GM21619 (cell line): ENCODE measurements around the gene KIAA0930.
A peak's percentile ranks its signal among the peaks of the same experiment; 100 is the strongest.
"Not testable (repeated sequence)": the region's sequence is repeated elsewhere in the genome, so short reads cannot be mapped to it uniquely, and the experiment has no call there.

Source experiments
- ATAC-seq: cut with Tn5 transposase; IDR thresholded peaks from one replicate; pipeline ENCODE4 v1.9.1; 2021; ENCODE audit not compliant: unreplicated experiment

The KIAA0930 gene

GRCh38 chr22:45263463-45264269, 23.0 kb upstream of the KIAA0930 start:
- ATAC-seq, result peak; percentile 64

- peak; percentile 18 for ATAC-seq
Measured at GRCh38 chr22:45262931-45263462, 22.3 kb upstream of the KIAA0930 start.

DNA sequence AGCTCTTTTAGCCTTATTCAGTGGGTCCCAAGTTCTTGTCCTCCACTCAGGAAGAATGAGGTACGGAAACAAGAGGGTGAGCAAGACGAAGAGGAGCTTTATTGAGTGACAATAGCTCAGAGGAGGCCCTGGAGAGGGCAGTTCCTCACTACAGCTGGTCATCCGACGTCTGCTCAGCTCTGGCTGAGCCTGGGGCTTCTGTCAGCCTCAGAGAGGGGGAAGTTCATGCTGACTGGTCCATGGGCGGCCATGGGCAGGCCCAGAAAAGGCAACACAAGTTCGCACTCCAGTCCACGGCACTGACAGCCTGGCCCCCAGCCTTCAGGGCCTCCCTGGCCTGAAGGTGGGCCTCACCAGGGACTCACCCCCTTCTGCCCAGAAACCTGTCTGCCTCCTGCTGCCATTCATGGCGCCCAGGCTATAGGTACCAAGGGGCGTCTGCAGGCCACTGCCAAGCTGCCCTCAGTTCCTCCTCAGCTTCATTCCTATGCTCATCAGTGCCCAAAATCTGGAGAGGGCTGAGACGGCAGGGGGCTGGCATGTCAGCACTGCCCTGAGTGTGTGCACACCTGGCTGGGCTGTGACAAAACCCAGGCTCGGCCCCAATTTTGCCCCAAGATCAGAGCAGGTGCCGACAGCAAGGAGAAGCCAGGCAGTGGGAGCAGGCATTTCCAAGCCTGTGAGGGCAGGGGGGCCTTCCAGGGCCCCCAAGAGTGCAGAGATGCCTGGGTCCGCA, 21.7 kb upstream of the KIAA0930 start:
- ATAC-seq, result no peak

DNA sequence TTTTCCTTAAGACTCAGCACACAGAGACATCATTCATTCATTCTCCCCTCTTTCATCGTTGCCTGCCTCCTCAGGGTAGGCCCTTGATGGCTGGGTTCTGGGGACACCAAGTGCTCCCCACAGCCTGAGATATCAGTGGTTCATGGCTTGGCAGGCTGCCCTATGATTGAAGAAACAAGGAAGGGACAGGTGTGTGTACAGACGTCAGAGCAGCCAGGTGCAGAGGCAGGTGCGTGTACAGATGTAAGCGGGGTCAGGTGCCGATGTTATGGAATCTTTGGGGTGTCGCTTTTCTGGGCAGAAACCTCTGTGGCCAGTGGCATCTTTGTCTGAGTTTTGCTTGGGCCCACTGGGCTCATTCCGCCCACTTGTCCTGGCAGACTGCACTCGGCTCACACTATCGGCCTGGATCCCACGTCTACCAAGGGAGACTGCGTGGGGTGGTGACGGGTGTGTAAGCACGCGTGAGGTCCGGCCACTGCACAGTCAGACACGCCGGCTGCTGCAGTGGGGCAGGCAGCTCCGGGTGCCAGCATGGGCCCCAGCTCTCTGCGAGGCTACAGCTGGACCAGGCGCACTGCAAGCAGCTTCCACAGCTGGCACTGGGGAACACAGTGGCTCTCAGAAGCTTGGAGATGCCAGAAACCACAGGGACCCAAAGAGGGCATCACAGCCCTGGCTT, 20.9 kb upstream of the KIAA0930 start:
- no peak for ATAC-seq

DNA sequence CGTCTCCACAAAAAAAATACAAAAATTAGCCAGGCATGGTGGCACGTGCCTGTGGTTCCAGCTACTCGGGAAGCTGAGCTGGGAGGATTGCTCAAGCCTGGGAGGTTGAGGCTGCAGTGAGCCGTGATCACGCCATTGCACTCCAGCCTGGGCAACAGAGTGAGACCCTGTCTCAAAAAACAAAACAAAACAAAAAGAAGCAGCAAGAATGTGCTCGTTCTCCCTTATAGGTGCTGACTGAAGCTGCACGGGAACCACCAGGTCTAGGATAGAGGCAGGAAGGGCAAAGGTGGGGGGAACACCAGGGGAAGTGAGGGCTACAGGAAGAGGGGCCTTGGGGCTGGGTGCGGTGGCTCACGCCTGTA, 19.7 kb upstream of the KIAA0930 start:
- not testable (repeated sequence) for ATAC-seq

DNA sequence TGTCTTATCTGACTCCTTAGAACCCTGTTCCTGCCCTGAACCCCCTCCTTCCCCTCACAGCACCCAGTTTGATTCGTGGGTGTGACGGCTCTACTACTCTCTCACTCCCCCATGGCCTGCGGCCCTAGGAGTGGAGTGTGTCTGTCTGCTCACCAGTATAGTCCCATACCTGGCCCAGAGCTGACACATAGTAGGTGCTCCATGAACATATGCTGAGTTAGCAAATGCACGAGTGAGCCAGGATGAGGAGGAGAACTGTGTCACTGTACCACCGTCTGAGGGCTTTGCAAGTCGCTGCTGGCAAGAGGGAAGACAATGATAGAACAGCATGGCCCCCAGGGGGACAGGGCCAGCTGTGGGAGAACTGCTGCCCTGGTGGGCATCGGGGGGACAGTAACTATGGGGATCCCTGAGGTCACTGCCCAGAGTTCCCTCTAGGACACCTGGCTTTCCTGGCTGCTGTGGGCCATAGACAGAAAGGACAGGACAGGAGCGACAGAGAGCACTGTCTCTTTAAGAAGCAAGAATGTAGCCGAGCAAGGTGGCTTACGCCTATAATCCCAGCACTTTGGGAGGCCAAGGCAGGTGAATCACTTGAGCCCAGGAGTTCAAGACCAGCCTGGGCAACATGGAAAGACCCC, 19.2 kb upstream of the KIAA0930 start:
- no peak for ATAC-seq

DNA sequence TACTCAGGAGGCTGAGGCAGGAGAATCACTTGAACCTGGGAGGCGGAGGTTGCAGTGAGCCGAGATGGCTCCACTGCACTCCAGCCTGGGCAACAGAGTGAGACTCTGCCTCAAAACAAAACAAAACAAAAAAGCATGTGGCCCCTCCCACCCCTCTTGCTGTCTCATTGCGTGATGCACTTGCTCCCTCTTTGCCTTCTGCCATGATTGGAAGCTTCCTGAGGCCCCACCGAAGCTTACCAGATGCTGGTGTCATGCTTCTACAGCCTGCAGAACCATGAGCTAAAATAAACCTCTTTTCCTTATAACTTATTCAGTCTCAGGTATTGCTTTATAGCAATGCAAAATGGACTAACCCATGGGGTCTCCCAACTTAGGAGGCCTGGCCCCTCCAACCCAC, 17.2 kb upstream of the KIAA0930 start:
- ATAC-seq, result not testable (repeated sequence)

DNA sequence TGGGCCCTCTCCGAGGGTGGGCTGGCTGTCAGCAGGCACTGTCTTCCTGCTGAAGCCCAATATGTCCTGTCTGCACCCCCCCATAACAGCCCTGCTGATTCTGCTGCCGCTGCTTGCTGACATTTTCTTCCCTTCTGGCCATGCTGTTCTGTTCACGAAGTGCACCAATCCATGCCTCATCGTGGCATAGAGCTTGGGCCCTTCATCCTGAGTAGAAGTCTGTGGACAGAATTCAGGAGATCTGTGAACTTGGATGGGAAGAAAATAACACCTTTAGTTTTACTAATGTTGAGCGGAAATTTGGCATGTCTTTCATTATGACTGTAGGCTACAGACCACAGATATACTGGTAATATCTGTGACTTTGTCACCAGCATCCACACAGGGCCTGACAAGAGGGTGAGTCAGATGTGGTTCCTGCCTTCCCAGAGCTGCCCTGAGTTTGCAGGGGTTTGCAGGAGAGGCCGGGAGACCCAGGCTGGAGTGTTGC, 14.1 kb upstream of the KIAA0930 start:
- ATAC-seq, result peak; percentile 80

- ATAC-seq, result peak; percentile 32
Measured at GRCh38 chr22:45254388-45254787, 13.7 kb upstream of the KIAA0930 start.

- no peak for ATAC-seq
Measured at GRCh38 chr22:45253039-45253641, 12.4 kb upstream of the KIAA0930 start.

- ATAC-seq, result no peak
Measured at GRCh38 chr22:45251825-45252224, 11.1 kb upstream of the KIAA0930 start.

- ATAC-seq, result peak; percentile 67
Measured at GRCh38 chr22:45248832-45249561, 8.3 kb upstream of the KIAA0930 start.

GRCh38 chr22:45246060-45246985, 5.6 kb upstream of the KIAA0930 start:
- ATAC-seq, result no peak

GRCh38 chr22:45244916-45245315, 4.2 kb upstream of the KIAA0930 start:
- no peak for ATAC-seq

DNA sequence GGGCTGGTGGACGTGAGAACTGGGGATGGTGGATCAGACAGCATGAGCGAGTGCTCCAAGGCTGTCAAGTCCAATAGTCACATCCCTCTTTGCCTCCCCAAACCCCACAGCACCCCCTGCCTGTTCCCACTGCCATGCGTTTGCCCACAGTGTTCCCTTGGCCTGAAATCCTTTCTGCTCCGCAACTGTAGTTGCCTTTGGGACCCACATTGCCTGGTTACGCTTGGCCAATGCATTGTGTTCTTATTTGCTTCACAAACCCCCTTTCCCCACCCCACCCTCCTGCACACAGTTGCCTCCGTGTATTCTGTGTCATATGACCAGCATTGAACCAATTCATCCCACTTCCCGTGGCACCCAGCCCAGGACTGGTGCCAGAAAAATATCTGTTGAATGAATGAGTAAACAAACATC, 2.1 kb upstream of the KIAA0930 start:
- no peak for ATAC-seq

DNA sequence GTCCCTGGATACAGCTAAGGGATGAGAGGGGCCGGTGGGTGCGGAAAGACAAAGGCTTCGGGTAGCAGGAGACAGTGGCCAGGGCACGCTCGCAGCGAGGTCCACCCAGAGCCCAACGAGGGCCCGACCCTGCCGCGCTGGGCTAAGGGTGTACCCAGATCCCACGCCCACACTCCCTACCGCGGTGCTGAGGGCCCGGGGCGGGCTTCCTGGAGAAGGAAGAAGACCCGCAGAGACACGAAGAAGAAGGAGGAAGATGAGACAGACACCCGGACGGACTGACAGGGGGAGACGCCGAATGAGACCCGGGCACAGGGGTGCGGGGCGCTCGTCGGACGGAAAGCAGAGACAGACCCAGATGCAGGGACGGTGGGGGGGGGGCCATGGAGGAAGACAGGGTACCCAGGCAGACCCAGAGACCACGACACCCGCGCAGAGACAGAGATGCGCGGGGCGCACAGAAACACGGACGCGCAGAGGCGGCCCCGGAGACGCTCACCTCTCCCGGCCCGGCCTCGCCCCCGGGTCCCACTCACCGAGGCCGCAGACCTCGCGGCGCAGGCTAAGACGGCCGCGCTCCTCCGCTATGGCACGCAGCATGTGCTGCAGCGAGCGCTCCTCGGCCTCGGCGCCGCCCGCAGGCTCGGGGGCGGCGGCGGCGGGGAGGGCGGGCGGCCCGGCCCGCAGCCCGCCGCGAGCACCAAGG, 437 bp downstream of the KIAA0930 start:
- ATAC-seq, result no peak

- ATAC-seq, result no peak
Measured at GRCh38 chr22:45239681-45240051, 1.0 kb downstream of the KIAA0930 start.
